ENCODE results near the gene PTPRQ. TPM values are rescaled to one million over a fixed set of nuclear protein-coding genes. Genes with fewer than 3 reads are reported as not detected.

Gene PTPRQ
- total RNA-seq, 2 donors from 2014 or later = 2.3 to 2.4 TPM

GRCh38 chr12:80690513-80690912 is 246.5 kb downstream of the PTPRQ start:
- TF ChIP-seq, protein P1, sequence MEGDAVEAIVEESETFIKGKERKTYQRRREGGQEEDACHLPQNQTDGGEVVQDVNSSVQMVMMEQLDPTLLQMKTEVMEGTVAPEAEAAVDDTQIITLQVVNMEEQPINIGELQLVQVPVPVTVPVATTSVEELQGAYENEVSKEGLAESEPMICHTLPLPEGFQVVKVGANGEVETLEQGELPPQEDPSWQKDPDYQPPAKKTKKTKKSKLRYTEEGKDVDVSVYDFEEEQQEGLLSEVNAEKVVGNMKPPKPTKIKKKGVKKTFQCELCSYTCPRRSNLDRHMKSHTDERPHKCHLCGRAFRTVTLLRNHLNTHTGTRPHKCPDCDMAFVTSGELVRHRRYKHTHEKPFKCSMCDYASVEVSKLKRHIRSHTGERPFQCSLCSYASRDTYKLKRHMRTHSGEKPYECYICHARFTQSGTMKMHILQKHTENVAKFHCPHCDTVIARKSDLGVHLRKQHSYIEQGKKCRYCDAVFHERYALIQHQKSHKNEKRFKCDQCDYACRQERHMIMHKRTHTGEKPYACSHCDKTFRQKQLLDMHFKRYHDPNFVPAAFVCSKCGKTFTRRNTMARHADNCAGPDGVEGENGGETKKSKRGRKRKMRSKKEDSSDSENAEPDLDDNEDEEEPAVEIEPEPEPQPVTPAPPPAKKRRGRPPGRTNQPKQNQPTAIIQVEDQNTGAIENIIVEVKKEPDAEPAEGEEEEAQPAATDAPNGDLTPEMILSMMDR (IDR thresholded peaks at IDR 0.05) = no peak
- ATAC-seq (ENCODE audit: insufficient number of reproducible peaks, low FRiP score, low read depth) (no peak), DNase-seq (ENCODE audit: low spot score) (no peak)
- no peaks in the 10 kb centered on the region for H3K9me3 ChIP-seq
- H3K36me3 ChIP-seq = no peaks in the 10 kb centered on the region
- H3K27me3 ChIP-seq (replicated peaks; ENCODE audit: insufficient read depth) = no peaks in the 10 kb centered on the region
- no peaks in the 10 kb centered on the region for H3K4me1 ChIP-seq (ENCODE audit: control insufficient read depth in 1 of 2, low read depth in 2 of 2)
- H3K4me3 ChIP-seq = no peak overlapping the region
- no peak overlapping the region for H3K27ac ChIP-seq

GRCh38 chr12:80692114-80692513 is 248.1 kb downstream of the PTPRQ start:
- DNase-seq (ENCODE audit: low spot score) (no peak), ATAC-seq (ENCODE audit: insufficient number of reproducible peaks, low FRiP score, low read depth) (no peak)
- no peak overlapping the region for H3K4me3 ChIP-seq
- no peaks in the 10 kb centered on the region for H3K27me3 ChIP-seq (replicated peaks; ENCODE audit: insufficient read depth)
- no peak overlapping the region for H3K27ac ChIP-seq
- TF ChIP-seq, protein P1 (IDR thresholded peaks at IDR 0.05) = no peak
- H3K9me3 ChIP-seq = no peaks in the 10 kb centered on the region
- H3K36me3 ChIP-seq = no peaks in the 10 kb centered on the region
- H3K4me1 ChIP-seq (ENCODE audit: control insufficient read depth in 1 of 2, low read depth in 2 of 2) = no peaks in the 10 kb centered on the region

GRCh38 chr12:80697270-80697887 is 253.3 kb downstream of the PTPRQ start:
- Histone ChIP-seq H3K4me3 (no peak overlapping the region), H3K27ac (no peak overlapping the region), H3K36me3 (no peaks in the 10 kb centered on the region), H3K4me1 (ENCODE audit: control insufficient read depth in 1 of 2, low read depth in 2 of 2) (peaks cover 0 to under 1% of the 10 kb centered on the region in 2 donors), H3K27me3 (replicated peaks; ENCODE audit: insufficient read depth) (no peaks in the 10 kb centered on the region), H3K9me3 (no peaks in the 10 kb centered on the region)
- DNase-seq (ENCODE audit: low spot score) (no peak), ATAC-seq (ENCODE audit: insufficient number of reproducible peaks, low FRiP score, low read depth) (no peak)
- TF ChIP-seq, protein P1 (IDR thresholded peaks at IDR 0.05) = no peak

DNA sequence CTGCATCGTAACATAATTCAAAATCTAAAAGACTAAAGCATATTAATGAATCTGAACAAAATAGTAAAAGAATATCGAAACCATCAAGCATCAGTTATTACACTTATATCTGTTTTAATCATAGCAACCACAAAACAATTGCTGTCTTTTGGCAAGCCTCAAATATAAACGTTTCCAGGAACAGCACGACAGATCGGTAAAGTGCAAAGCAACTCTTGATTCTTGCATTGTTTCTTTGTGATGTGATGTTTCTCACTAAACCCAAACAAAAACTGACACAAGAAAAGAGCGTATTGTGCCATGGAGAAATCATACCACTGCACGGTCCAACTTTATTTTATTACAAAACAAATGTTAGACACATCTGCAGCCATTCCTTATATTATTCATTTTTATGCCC is 254.2 kb downstream of the PTPRQ start:
- H3K4me3 ChIP-seq = no peak overlapping the region
- no peaks in the 10 kb centered on the region for H3K36me3 ChIP-seq
- H3K9me3 ChIP-seq = no peaks in the 10 kb centered on the region
- DNase-seq (ENCODE audit: low spot score) (no peak), ATAC-seq (ENCODE audit: insufficient number of reproducible peaks, low FRiP score, low read depth) (no peak)
- H3K27me3 ChIP-seq (replicated peaks; ENCODE audit: insufficient read depth) = no peaks in the 10 kb centered on the region
- H3K4me1 ChIP-seq (ENCODE audit: control insufficient read depth in 1 of 2, low read depth in 2 of 2) = peaks cover 0 to 9% of the 10 kb centered on the region in 2 donors
- no peak overlapping the region for H3K27ac ChIP-seq
- TF ChIP-seq, protein P1 (IDR thresholded peaks at IDR 0.05) = no peak

DNA sequence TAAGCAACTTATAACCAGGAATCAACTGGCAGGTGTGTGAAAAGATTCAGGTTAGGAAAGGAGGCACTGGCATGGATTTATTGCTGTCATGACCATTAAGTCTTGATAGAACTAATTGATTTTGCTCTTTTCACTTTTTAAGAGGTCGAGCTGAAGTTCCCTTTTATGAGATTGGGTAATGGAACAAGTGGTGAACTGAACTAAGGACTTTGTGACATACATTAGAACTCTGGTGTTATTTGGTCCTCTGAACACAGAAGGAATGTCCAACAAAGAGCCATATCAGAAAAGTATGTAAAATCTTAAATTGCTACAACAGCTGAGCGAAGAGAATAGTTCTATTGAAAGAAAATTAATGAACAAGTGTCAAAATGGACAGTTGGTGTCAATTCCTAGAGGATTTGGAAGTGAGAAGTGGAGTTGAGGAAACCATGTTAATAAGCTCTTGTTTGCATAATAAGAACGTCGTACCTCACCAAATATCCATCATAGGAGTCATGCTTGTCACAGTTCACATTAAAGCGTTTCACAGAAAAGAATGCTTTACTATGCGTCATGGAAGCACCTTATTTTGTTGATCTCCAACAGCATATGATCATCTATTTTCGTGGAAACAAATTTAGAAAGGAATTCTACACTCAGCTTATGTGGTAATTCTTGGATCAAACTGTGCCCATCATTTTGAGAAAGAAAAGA is 255.0 kb downstream of the PTPRQ start:
- no peak for DNase-seq (ENCODE audit: low spot score)
- H3K27me3 ChIP-seq (replicated peaks; ENCODE audit: insufficient read depth) = no peaks in the 10 kb centered on the region
- peaks cover 0 to 9% of the 10 kb centered on the region in 2 donors for H3K4me1 ChIP-seq (ENCODE audit: control insufficient read depth in 1 of 2, low read depth in 2 of 2)
- no peak overlapping the region for H3K4me3 ChIP-seq
- H3K36me3 ChIP-seq = no peaks in the 10 kb centered on the region
- ATAC-seq (ENCODE audit: insufficient number of reproducible peaks, low FRiP score, low read depth) = no peak
- no peaks in the 10 kb centered on the region for H3K9me3 ChIP-seq
- TF ChIP-seq, protein P1 (IDR thresholded peaks at IDR 0.05) = no peak
- H3K27ac ChIP-seq = no peak overlapping the region
